Mesendoderm (in vitro differentiated cells): ENCODE measurements around the gene MCF2L.

Source experiments
- DNase-seq: peaks from one replicate; pipeline ENCODE4 v3.0.0; 2013
- H2AK5ac ChIP-seq: 2 replicates; pipeline ENCODE4 v1.6.1; 2013; ENCODE audit warnings: low read length, inconsistent platforms
- H2BK120ac ChIP-seq: 2 replicates; pipeline ENCODE4 v1.6.1; 2013; ENCODE audit warnings: low read depth, mild to moderate bottlenecking, low read length, moderate library complexity, mixed read lengths
- H2BK15ac ChIP-seq: replicated peaks from 2 replicates; pipeline ENCODE4 v1.6.1; 2013; ENCODE audit warnings: low read depth, mild to moderate bottlenecking, moderate library complexity
- H2BK5ac ChIP-seq: 2 replicates; pipeline ENCODE4 v1.6.1; 2013; ENCODE audit warnings: low read length, inconsistent platforms
- H3K18ac ChIP-seq: 2 replicates; pipeline ENCODE4 v1.6.1; 2013; ENCODE audit warnings: mild to moderate bottlenecking, low read length, mixed read lengths
- H3K23ac ChIP-seq: one replicate; pipeline ENCODE4 v1.6.1; 2013; ENCODE audit warnings: low read length
- H3K27ac ChIP-seq: 2 replicates; pipeline ENCODE4 v1.5.1; 2013; ENCODE audit warnings: low read depth, mild to moderate bottlenecking, inconsistent platforms, low read length, moderate library complexity
- H3K27me3 ChIP-seq: 2 replicates; pipeline ENCODE4 v1.6.1; 2013; ENCODE audit warnings: low read length, control low read depth, mild to moderate bottlenecking, inconsistent platforms; ENCODE audit not compliant: insufficient read depth, poor library complexity
- H3K36me3 ChIP-seq: 2 replicates; pipeline ENCODE4 v1.6.1; 2013; ENCODE audit warnings: low read length, inconsistent platforms; ENCODE audit not compliant: control insufficient read depth, insufficient read depth
- H3K4ac ChIP-seq: one replicate; pipeline ENCODE4 v1.6.1; 2013; ENCODE audit warnings: low read depth, mild to moderate bottlenecking, low read length, moderate library complexity
- H3K4me1 ChIP-seq: 2 replicates; pipeline ENCODE4 v1.6.1; 2013; ENCODE audit warnings: low read depth, low read length, inconsistent platforms; ENCODE audit not compliant: control insufficient read depth
- H3K4me2 ChIP-seq: 2 replicates; pipeline ENCODE4 v1.6.1; 2013; ENCODE audit warnings: low read length
- H3K4me3 ChIP-seq: 2 replicates; pipeline ENCODE4 v1.5.1; 2013; ENCODE audit warnings: mild to moderate bottlenecking, low read length
- H3K56ac ChIP-seq: one replicate; pipeline ENCODE4 v1.6.1; 2013; ENCODE audit warnings: low read length
- H3K79me1 ChIP-seq: 2 replicates; pipeline ENCODE4 v1.6.1; 2013; ENCODE audit warnings: low read length, inconsistent platforms
- H3K79me2 ChIP-seq: 2 replicates; pipeline ENCODE4 v1.6.1; 2013; ENCODE audit warnings: mild to moderate bottlenecking, low read length; ENCODE audit not compliant: control insufficient read depth, insufficient read depth
- H3K9ac ChIP-seq: 2 replicates; pipeline ENCODE4 v1.6.1; 2013; ENCODE audit warnings: low read length, inconsistent platforms
- H4K5ac ChIP-seq: one replicate; pipeline ENCODE4 v1.6.1; 2013; ENCODE audit warnings: low read length
- H4K8ac ChIP-seq: one replicate; pipeline ENCODE4 v1.6.1; 2013; ENCODE audit warnings: low read depth, mild to moderate bottlenecking, control low read depth, low read length, moderate library complexity
- WGBS: extraction: QIAGEN DNeasy Blood & Tissue Kit; methylation state at CpG from one replicate; pipeline ENCODE4 v1.1.7; 2013; ENCODE audit warnings: low lambda C conversion rate, missing lambda C conversion rate; ENCODE audit not compliant: insufficient coverage; ENCODE audit errors: extremely low coverage; 5-methylcytosine and 5-hydroxymethylcytosine counted together

The MCF2L gene

DNA sequence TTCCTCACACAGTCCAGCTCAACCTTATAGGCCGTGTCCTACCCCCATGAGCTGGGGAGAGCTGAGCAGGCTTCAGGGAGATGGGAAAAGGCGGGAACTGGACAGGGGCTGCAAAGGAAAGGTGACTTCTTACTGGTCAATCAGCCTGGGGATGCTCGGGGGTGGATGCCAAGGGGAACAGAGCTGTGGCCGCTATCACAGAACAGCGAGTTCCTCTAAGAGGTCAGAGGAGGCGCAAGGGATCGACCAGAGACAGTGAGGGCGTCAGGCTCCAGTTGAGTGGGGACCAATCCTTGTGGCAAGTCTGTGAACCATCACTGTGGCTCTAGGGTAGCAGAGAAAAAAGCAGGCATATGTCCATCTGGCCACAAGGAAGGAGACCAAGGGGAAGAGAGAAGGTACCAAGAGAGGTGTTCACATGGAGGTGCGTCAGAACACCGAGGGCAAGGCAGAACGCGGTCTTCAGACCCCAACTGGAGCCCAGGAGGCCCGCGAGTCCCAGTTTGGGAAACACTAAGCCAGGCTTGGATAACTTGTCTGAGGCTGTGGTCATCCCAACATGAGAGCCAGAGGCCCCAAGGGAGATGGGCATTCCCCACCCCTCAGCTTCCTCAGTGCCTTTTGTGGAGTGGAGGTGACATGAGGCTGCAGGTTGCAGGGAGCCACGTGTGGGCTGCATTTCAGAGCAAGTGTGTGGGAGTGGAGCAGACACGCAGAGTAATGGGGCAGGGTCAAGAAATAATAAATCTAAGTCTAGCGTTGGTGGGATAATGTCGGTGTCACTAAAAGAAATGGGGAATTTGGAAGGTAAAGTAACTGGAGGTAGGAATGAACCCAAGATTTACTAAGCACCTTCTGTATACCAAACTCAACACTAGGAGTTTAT is 157.5 kb downstream of the MCF2L start:
- Histone ChIP-seq H3K4me3 (no peak overlapping the region), H2BK5ac (no peak overlapping the region), H3K23ac (no peak overlapping the region), H2AK5ac (no peak overlapping the region), H3K36me3 (no peaks in the 10 kb centered on the region), H3K27ac (no peak overlapping the region), H3K79me2 (no peaks in the 10 kb centered on the region), H3K4me1 (peaks cover 7% of the 10 kb centered on the region), H4K8ac (no peak overlapping the region), H2BK15ac (no peak overlapping the region), H2BK120ac (no peak overlapping the region), H3K9ac (no peak overlapping the region), H3K27me3 (no peaks in the 10 kb centered on the region), H3K18ac (no peak overlapping the region), H3K4ac (no peak overlapping the region), H3K79me1 (no peaks in the 10 kb centered on the region), H3K56ac (no peak overlapping the region), H4K5ac (no peak overlapping the region), H3K4me2 (no peak overlapping the region)
- DNase-seq: no peak
- WGBS: no CpG with 5 or more reads among the region's 18 CpGs

DNA sequence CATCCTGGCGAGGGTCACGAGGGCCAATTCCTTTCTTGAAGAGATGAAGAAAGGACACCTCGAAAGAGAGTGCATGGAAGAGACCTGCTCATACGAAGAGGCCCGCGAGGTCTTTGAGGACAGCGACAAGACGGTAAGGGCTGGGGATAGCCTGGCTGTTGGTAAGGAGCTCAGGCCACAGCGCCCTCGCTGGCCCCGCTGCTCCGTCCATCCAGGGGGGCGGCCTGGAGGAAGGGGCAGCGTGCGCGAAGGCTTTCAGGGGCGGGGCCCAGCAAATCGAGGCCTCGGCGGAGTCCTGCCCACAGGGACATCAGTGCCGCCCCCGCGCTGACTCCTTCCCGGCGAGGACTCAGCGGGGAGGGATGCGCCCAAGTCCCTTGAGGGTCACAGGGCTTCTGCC is 160.5 kb downstream of the MCF2L start:
- H3K23ac ChIP-seq: no peak overlapping the region
- no peak overlapping the region for H4K8ac ChIP-seq
- H3K4ac ChIP-seq: no peak overlapping the region
- no peak overlapping the region for H2BK15ac ChIP-seq
- H3K56ac ChIP-seq: peak overlapping the region; percentile 47
- no peak overlapping the region for H3K4me3 ChIP-seq
- H2AK5ac ChIP-seq: no peak overlapping the region
- H3K18ac ChIP-seq: no peak overlapping the region
- no peaks in the 10 kb centered on the region for H3K79me1 ChIP-seq
- H3K4me2 ChIP-seq: no peak overlapping the region
- no peak overlapping the region for H3K9ac ChIP-seq
- H3K79me2 ChIP-seq: no peaks in the 10 kb centered on the region
- H3K27me3 ChIP-seq: no peaks in the 10 kb centered on the region
- no peak for DNase-seq
- H3K4me1 ChIP-seq: peaks cover 5% of the 10 kb centered on the region
- H2BK120ac ChIP-seq: no peak overlapping the region
- H4K5ac ChIP-seq: no peak overlapping the region
- no peak overlapping the region for H2BK5ac ChIP-seq
- no peak overlapping the region for H3K27ac ChIP-seq
- WGBS: no CpG with 5 or more reads among the region's 27 CpGs
- no peaks in the 10 kb centered on the region for H3K36me3 ChIP-seq

GRCh38 chr13:113129921-113130750 is 161.1 kb downstream of the MCF2L start:
- Histone ChIP-seq H3K18ac (no peak overlapping the region), H4K5ac (no peak overlapping the region), H3K79me2 (no peaks in the 10 kb centered on the region), H2BK5ac (no peak overlapping the region), H3K79me1 (no peaks in the 10 kb centered on the region), H3K9ac (no peak overlapping the region), H3K56ac (no peak overlapping the region), H4K8ac (no peak overlapping the region), H3K4me1 (peaks cover 5% of the 10 kb centered on the region), H3K4me2 (no peak overlapping the region), H3K27ac (no peak overlapping the region), H3K4ac (no peak overlapping the region), H3K36me3 (no peaks in the 10 kb centered on the region), H3K27me3 (no peaks in the 10 kb centered on the region), H2BK120ac (no peak overlapping the region), H3K23ac (no peak overlapping the region), H2AK5ac (no peak overlapping the region), H2BK15ac (no peak overlapping the region), H3K4me3 (no peak overlapping the region)
- no CpG with 5 or more reads among the region's 60 CpGs for WGBS
- no peak for DNase-seq

- Histone ChIP-seq H3K4me1 (no peaks in the 10 kb centered on the region), H2AK5ac (no peak overlapping the region), H2BK5ac (no peak overlapping the region), H3K9ac (no peak overlapping the region), H3K27ac (no peak overlapping the region), H3K23ac (no peak overlapping the region), H4K5ac (no peak overlapping the region), H3K18ac (no peak overlapping the region), H2BK120ac (no peak overlapping the region), H3K4me2 (no peak overlapping the region), H3K4ac (no peak overlapping the region), H3K4me3 (no peak overlapping the region), H3K27me3 (no peaks in the 10 kb centered on the region), H3K56ac (no peak overlapping the region), H3K36me3 (no peaks in the 10 kb centered on the region), H2BK15ac (no peak overlapping the region), H4K8ac (no peak overlapping the region), H3K79me2 (no peaks in the 10 kb centered on the region), H3K79me1 (no peaks in the 10 kb centered on the region)
- no CpG with 5 or more reads among the region's 2 CpGs for WGBS
- no peak for DNase-seq
Observed at GRCh38 chr13:113135281-113135760, 166.3 kb downstream of the MCF2L start.

- no peaks in the 10 kb centered on the region for H3K36me3 ChIP-seq
- H3K23ac ChIP-seq: no peak overlapping the region
- no peak overlapping the region for H2AK5ac ChIP-seq
- no peak overlapping the region for H3K27ac ChIP-seq
- no peak overlapping the region for H4K5ac ChIP-seq
- WGBS: no CpG with 5 or more reads among the region's 11 CpGs
- H3K79me1 ChIP-seq: no peaks in the 10 kb centered on the region
- no peak overlapping the region for H3K4me3 ChIP-seq
- DNase-seq: no peak
- H3K9ac ChIP-seq: no peak overlapping the region
- no peak overlapping the region for H3K18ac ChIP-seq
- no peak overlapping the region for H2BK15ac ChIP-seq
- H3K27me3 ChIP-seq: no peaks in the 10 kb centered on the region
- H3K4me2 ChIP-seq: no peak overlapping the region
- no peak overlapping the region for H3K56ac ChIP-seq
- no peak overlapping the region for H2BK120ac ChIP-seq
- no peak overlapping the region for H4K8ac ChIP-seq
- H3K4ac ChIP-seq: no peak overlapping the region
- H2BK5ac ChIP-seq: no peak overlapping the region
- no peaks in the 10 kb centered on the region for H3K4me1 ChIP-seq
- no peaks in the 10 kb centered on the region for H3K79me2 ChIP-seq
Observed at GRCh38 chr13:113137691-113138298, 168.8 kb downstream of the MCF2L start.
